Smooth muscle cell (in vitro differentiated cells): Measurements from ENCODE around the gene TRIM41. TPM values are rescaled to one million over a fixed set of nuclear protein-coding genes. Genes with fewer than 3 reads are reported as not detected.
"Not testable (repeated sequence)": the region's sequence is repeated elsewhere in the genome, so short reads cannot be mapped to it uniquely, and the experiment has no call there.

Source experiments
- DNase-seq: peaks from one replicate; lab custom pipeline; 2025; ENCODE audit not compliant: unreplicated experiment; lab: John Stamatoyannopoulos, UW
- H2AFZ ChIP-seq: fragments of 200-600 bp; sonication (generic); 2 replicates; pipeline ENCODE4 v1.6.0; 2016; ENCODE audit warnings: antibody characterized with exemption, low read depth, mild to moderate bottlenecking
- H3F3A ChIP-seq: fragments of 200-600 bp; sonication (generic); 2 replicates; pipeline ENCODE4 v1.6.0; 2017; ENCODE audit warnings: antibody characterized with exemption, low read depth
- H3K27ac ChIP-seq: fragments of 200-600 bp; sonication (generic); 2 replicates; pipeline ENCODE4 v1.5.1; 2016; ENCODE audit warnings: low read depth, mild to moderate bottlenecking
- H3K27me3 ChIP-seq: fragments of 200-600 bp; sonication (generic); 2 replicates; pipeline ENCODE4 v1.6.1; 2016; ENCODE audit warnings: low read depth, mild to moderate bottlenecking
- H3K36me3 ChIP-seq: fragments of 200-600 bp; sonication (generic); 2 replicates; pipeline ENCODE4 v1.5.1; 2016; ENCODE audit warnings: low read depth
- H3K4me1 ChIP-seq: fragments of 200-600 bp; sonication (generic); 2 replicates; pipeline ENCODE4 v1.5.1; 2016; ENCODE audit warnings: low read depth
- H3K4me2 ChIP-seq: fragments of 200-600 bp; sonication (generic); 2 replicates; pipeline ENCODE4 v1.6.0; 2016; ENCODE audit warnings: mild to moderate bottlenecking
- H3K4me3 ChIP-seq: fragments of 200-600 bp; sonication (generic); 2 replicates; pipeline ENCODE4 v1.5.1; 2016; ENCODE audit warnings: mild to moderate bottlenecking
- H3K79me2 ChIP-seq: fragments of 200-600 bp; sonication (generic); 2 replicates; pipeline ENCODE4 v1.6.0; 2016; ENCODE audit warnings: low read depth, mild to moderate bottlenecking
- H3K9ac ChIP-seq: fragments of 200-600 bp; sonication (generic); 2 replicates; pipeline ENCODE4 v1.6.0; 2016; ENCODE audit warnings: low read depth
- H3K9me3 ChIP-seq: fragments of 200-600 bp; sonication (generic); replicated peaks from 2 replicates; pipeline ENCODE4 v1.5.1; 2016; ENCODE audit warnings: low read depth
- H4K20me1 ChIP-seq: fragments of 200-600 bp; sonication (generic); 2 replicates; pipeline ENCODE4 v1.6.0; 2016; ENCODE audit warnings: low read depth
- CTCF ChIP-seq: fragments of 200-600 bp; sonication (generic); IDR thresholded peaks from 2 replicates; pipeline ENCODE4 v1.5.1; 2017; ENCODE audit warnings: borderline replicate concordance, mild to moderate bottlenecking, antibody characterized with exemption; ENCODE audit not compliant: insufficient read depth, poor library complexity, severe bottlenecking
- WGBS: methylation state at CpG from one replicate; pipeline ENCODE4 v1.1.7; 2016; ENCODE audit warnings: low lambda C conversion rate; 5-methylcytosine and 5-hydroxymethylcytosine counted together
- polyA plus RNA-seq: library from polyadenylated mRNA; unstranded; fragments of >200 nt; fragmentation: Nextera tagmentation; extraction: Ambion mirVana; gene quantifications from 2 replicates; pipeline ENCODE4 v1.2.1, GENCODE V29; 2016
- total RNA-seq: library from RNA; depleted of rRNA; stranded (reverse); fragments of >200 nt; gene quantifications from 2 replicates; pipeline ENCODE4 v1.2.3, GENCODE V29; 2014

The TRIM41 gene
- total and polyA plus RNA-seq, 2 experiments from 2014 or later: 2.4 to 7.5 TPM

DNA sequence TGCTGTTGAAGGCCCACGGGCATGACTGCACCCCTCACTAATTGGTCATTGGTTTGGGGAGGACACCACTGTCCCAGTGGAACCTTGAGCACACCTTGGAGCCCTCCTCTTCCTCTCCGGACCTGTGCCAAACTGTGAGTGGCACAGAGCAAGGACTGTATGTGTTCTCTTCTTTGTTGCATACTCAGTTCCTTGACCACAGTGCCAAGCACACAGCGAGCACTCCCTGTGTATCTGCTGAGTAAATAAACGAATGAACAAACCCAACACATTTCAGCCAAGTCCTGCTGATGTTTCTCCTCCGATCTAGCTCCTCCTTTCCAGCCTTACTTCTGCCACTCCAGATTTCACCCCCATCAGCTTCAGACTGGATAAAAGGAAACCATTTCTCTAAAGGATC is 40.6 kb downstream of the TRIM41 start:
- WGBS: 93% methylated on average over 5 of the region's 5 CpGs
- Histone ChIP-seq H3K4me1 (peaks cover 20% of the 10 kb centered on the region), H4K20me1 (peaks cover 17% of the 10 kb centered on the region), H3K36me3 (no peaks in the 10 kb centered on the region), H3F3A (peaks cover 2% of the 10 kb centered on the region), H3K4me2 (no peak overlapping the region), H2AFZ (no peak overlapping the region), H3K9ac (no peak overlapping the region), H3K27me3 (no peaks in the 10 kb centered on the region), H3K9me3 (no peaks in the 10 kb centered on the region), H3K4me3 (no peak overlapping the region), H3K27ac (no peak overlapping the region), H3K79me2 (peaks cover 34% of the 10 kb centered on the region)
- DNase-seq: no peak
- no peak for TF ChIP-seq CTCF

DNA sequence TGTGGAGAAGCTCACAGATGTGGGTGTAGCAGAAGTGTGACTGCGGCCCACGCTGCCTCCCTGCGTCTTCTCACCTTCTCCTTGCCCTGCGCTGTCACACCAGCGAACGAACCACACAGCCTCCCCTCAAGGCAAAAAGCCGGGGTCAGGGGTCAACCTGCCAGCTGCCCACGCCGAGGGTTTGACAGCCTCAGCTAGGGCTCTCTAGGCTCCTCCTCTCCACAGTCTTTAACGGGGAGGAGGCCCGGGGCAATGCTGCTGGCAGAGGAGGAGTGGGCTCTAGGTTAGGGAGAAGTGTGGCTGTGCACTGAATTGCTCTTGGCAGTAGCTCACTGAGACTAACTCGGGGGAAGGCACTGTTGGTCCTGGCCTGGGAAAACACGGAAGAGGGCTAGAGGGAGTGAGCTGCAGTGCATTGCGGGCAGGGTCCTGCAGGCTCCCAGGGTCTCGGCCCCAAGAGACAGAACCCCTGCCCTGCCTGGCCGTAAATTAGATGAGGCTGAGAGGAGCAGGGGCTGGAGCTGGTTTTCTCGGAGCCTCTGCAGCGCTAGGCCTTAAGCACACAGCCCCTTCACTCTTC is 42.1 kb downstream of the TRIM41 start:
- Histone ChIP-seq H3K36me3 (no peaks in the 10 kb centered on the region), H3F3A (no peaks in the 10 kb centered on the region), H2AFZ (no peak overlapping the region), H4K20me1 (peaks cover 1% of the 10 kb centered on the region), H3K4me2 (no peak overlapping the region), H3K27me3 (no peaks in the 10 kb centered on the region), H3K9me3 (no peaks in the 10 kb centered on the region), H3K4me3 (no peak overlapping the region), H3K27ac (no peak overlapping the region), H3K4me1 (peaks cover 5% of the 10 kb centered on the region), H3K79me2 (peaks cover 18% of the 10 kb centered on the region), H3K9ac (no peak overlapping the region)
- 78% methylated on average over 18 of the region's 18 CpGs for WGBS
- no peak for DNase-seq
- no peak for TF ChIP-seq CTCF

DNA sequence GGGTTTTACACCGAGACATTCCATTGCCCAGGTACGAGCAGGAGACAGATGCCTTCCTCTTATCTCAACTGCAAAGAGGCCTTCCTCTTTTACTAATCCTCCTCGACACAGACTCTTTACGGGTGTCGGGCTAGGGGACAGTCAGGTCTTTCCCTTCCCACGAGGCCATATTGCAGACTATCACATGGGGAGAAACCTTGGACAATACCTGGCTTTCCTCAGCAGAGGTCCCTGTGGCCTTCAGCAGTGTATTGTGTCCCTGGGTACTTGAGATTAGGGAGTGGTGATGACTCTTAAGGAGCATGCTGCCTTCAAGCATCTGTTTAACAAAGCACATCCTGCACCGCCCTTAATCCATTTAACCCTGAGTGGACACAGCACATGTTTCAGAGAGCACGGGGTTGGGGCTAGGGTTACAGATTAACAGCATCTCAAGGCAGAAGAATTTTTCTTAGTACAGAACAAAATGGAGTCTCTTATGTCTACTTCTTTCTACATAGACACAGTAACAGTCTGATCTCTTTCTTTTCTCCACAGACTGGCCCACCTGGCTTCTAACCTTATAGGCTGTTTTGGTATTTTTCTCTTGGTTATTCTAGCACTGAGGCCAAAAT is 44.3 kb downstream of the TRIM41 start:
- not testable (repeated sequence) for H3K9me3 ChIP-seq, H3K4me1 ChIP-seq, H3K9ac ChIP-seq, H3K4me2 ChIP-seq, H3K36me3 ChIP-seq, H3K4me3 ChIP-seq, DNase-seq, H3F3A ChIP-seq, H3K27ac ChIP-seq, H3K27me3 ChIP-seq, H4K20me1 ChIP-seq, H3K79me2 ChIP-seq, H2AFZ ChIP-seq
- 32% methylated on average over 8 of the region's 8 CpGs for WGBS

GRCh38 chr5:181267907-181268306 is 44.8 kb downstream of the TRIM41 start:
- WGBS: 73% methylated on average over 12 of the region's 12 CpGs
- not testable (repeated sequence) for H3K4me3 ChIP-seq, H3K27me3 ChIP-seq, H3K36me3 ChIP-seq, H3F3A ChIP-seq, H3K27ac ChIP-seq, H3K4me1 ChIP-seq, H2AFZ ChIP-seq, H3K9me3 ChIP-seq, DNase-seq, H3K9ac ChIP-seq, H3K4me2 ChIP-seq, H4K20me1 ChIP-seq, H3K79me2 ChIP-seq

DNA sequence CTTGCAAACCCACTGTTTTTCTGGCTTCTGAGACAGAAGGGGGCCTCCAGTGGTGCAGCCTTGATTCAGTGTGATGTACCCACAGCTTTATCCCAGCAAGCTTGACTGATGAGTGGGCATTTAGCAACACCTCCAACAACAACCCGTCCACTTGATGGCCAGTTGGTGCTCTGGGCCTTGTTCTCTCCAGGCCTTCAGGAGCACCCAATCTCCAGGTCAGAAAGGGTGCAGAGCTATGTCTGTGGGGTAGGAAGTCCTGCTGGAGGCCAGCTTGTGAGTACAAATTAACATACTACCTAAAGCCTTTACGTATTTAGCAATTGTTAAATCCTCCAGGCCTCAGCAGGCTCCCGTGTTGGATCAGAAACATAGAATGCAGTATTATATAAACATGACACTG is 48.0 kb downstream of the TRIM41 start:
- DNase-seq: no peak

More for the DNA sequence above, 48.0 kb downstream of the TRIM41 start:
- H2AFZ ChIP-seq: no peak overlapping the region
- H3K79me2 ChIP-seq: no peaks in the 10 kb centered on the region
- no peaks in the 10 kb centered on the region for H3K27me3 ChIP-seq
- no peak for TF ChIP-seq CTCF
- H3K4me1 ChIP-seq: no peaks in the 10 kb centered on the region
- H4K20me1 ChIP-seq: no peaks in the 10 kb centered on the region
- H3K9ac ChIP-seq: no peak overlapping the region
- no peaks in the 10 kb centered on the region for H3K9me3 ChIP-seq
- no peak overlapping the region for H3K4me3 ChIP-seq
- 87% methylated on average over 3 of the region's 3 CpGs for WGBS
- H3K27ac ChIP-seq: no peak overlapping the region
- no peaks in the 10 kb centered on the region for H3K36me3 ChIP-seq
- H3K4me2 ChIP-seq: no peak overlapping the region
- peaks cover 4% of the 10 kb centered on the region for H3F3A ChIP-seq
